ENCODE data around the gene PLEKHA8.

Gene PLEKHA8

DNA sequence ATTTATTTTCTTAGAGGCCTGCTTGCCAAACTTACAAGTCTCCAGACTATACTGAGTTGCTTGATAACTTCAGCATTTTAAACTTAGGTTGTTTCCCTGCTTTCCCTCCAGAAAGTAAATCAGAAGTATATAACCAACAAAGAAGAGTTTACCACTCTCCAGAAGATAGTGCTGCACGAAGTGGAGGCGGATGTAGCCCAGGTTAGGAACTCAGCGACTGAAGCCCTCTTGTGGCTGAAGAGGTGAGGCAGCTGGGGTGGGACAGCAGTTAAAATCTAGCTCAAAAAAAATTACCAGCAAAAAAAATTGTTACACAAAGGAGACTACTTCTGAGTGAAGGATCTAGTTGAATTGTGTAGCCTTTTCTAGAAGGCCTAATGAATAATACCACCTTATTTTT is 33.6 kb downstream of the PLEKHA8 start:
- peak in 1 of 2 donors; percentile 3 for DNase-seq (ENCODE audit: extremely low read depth in 1 of 2, low read depth in 1 of 2)

DNA sequence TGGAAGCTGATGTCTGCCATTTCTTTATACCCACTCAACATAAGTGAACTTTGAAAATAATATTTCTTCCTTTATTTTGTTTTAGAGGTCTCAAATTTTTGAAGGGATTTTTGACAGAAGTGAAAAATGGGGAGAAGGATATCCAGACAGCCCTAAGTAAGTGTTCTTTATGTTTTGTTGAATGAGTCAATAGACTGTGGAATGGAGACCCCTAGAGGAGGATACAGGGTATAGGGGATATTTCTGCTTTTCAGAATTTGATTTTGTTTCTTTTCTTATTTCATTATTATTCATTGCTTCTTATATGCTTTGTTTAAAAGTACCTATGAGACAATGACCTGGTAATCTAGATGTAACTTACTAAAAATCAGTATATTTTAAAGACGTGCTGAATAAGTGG is 34.4 kb downstream of the PLEKHA8 start:
- DNase-seq (ENCODE audit: extremely low read depth in 1 of 2, low read depth in 1 of 2): no peak

DNA sequence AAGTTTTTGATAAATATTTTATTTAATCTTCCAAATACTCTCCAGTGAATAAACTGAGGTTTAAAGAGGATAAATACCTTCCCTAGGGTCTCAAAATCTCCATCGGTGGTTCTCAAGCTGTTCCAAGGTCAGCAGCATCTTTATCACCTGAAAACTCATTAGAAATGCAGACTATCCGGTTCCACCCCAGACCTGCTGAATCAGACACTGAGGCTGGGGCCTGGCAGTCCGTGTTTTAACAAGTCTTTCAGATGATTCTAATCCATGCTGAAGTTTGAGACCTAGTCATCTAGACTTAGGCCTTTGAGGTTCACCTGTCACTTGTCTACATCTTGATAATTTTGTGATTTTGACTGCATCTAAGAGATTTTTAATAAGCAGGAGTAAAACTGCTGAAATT is 37.5 kb downstream of the PLEKHA8 start:
- no peak for DNase-seq (ENCODE audit: extremely low read depth in 1 of 2, low read depth in 1 of 2)

- no peak for DNase-seq (ENCODE audit: extremely low read depth in 1 of 2, low read depth in 1 of 2)
Observed at GRCh38 chr7:30066687-30067086, 38.5 kb downstream of the PLEKHA8 start.

- DNase-seq (ENCODE audit: extremely low read depth in 1 of 2, low read depth in 1 of 2): no peak
Observed at GRCh38 chr7:30068117-30068516, 39.9 kb downstream of the PLEKHA8 start.

DNA sequence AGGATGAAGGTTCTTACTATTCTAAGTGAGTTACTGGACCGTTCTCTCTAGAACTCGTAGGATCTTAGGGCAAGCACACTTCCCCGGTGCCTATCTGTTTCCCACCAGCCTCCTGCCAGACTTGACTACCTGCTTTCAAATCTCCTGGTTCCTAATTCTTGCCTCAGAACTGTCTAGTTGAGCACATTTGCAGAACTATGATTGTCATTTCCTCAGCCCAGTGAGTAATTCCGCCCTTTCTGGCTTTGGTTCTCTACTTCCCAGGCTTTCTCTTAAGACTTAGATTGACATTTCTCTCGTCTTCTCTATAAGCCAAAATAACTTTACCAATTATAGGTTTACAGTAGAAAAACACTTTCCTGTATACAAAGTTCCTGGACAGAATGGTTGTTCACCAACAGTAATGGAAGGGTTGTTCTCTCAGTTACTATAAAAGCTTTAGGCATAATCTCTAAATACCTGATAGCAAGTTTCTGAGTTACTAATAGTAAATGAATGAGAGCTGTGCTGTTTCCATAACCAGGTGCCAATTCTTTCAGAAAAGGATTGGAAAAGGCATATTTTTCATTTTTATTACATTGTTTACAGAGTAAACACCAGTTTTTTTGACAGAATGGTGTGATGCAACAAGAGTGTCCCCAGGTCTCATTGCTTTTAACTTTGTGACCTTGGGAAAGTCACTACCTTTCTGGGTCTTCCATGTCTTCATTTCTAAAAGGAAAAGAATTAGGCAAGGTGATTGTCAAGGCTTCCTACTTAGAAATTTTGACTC is 41.1 kb downstream of the PLEKHA8 start:
- no peak for DNase-seq (ENCODE audit: extremely low read depth in 1 of 2, low read depth in 1 of 2)

DNA sequence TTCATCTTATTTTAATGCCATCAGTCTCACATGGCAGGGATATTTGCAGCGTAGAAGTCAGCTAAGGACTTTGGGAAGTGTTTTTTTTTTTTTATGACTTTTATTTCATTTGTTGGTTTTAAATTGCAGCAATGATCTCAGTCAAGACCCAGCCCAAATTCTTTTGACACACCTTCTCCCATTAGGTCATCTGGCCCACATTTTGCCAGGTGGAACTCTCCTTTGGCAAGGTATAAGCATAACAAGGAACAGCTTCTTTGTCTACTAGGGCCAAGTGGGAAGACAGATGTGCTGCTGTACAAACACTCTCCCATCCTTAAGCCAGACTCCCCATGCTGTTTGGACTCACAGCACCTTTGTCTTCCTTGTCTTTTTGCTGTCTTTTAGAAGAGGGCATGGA is 41.8 kb downstream of the PLEKHA8 start:
- no peak for DNase-seq (ENCODE audit: extremely low read depth in 1 of 2, low read depth in 1 of 2)

- DNase-seq (ENCODE audit: extremely low read depth in 1 of 2, low read depth in 1 of 2): no peak
Observed at GRCh38 chr7:30072735-30073134, 44.5 kb downstream of the PLEKHA8 start.

GRCh38 chr7:30074422-30075030 is 46.3 kb downstream of the PLEKHA8 start:
- DNase-seq (ENCODE audit: extremely low read depth in 1 of 2, low read depth in 1 of 2): no peak

- DNase-seq (ENCODE audit: extremely low read depth in 1 of 2, low read depth in 1 of 2): no peak
Observed at GRCh38 chr7:30076411-30076810, 48.2 kb downstream of the PLEKHA8 start.

GRCh38 chr7:30078280-30078679 is 50.1 kb downstream of the PLEKHA8 start:
- no peak for DNase-seq (ENCODE audit: extremely low read depth in 1 of 2, low read depth in 1 of 2)

- no peak for DNase-seq (ENCODE audit: extremely low read depth in 1 of 2, low read depth in 1 of 2)
Observed at GRCh38 chr7:30079880-30080279, 51.7 kb downstream of the PLEKHA8 start.

GRCh38 chr7:30080818-30081217 is 52.6 kb downstream of the PLEKHA8 start:
- DNase-seq (ENCODE audit: extremely low read depth in 1 of 2, low read depth in 1 of 2): no peak

DNA sequence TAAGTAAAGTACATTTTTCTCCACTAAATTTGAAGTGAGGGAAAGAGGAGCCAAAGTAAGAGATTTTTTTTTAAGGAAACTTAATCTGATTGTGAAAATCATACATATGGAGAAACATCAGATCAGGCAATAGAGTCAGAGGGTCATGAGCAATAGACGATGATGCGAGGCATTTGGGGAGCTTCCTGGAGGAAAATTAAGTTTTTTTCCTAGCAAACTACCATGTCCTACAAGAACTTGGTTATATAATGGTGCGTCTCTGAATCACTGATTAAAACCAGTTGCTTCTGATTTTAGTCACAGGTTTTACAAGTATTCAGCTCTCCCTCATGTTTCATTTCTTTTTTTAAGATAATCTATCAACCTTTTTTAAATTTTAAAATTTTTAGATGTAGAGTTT is 54.5 kb downstream of the PLEKHA8 start:
- no peak for DNase-seq (ENCODE audit: extremely low read depth in 1 of 2, low read depth in 1 of 2)

DNA sequence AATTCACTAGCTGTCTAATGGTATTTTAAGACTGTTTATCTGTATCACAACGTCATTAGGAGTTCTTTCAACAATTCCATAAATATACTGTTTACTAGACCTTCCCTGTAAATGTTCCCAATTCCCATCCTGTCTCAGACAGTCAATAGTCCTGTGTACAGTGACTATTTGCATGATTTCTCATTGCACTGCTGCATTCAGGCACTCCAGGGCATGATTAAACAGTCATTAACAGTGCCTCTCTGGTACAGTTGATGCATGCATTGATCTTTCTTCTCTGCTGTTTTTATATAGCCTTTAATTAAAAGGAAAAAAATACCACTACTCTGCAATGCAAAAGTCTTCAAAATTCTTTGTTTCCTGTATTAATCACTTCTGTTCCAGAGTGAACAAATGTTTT is 55.1 kb downstream of the PLEKHA8 start:
- DNase-seq (ENCODE audit: extremely low read depth in 1 of 2, low read depth in 1 of 2): no peak

DNA sequence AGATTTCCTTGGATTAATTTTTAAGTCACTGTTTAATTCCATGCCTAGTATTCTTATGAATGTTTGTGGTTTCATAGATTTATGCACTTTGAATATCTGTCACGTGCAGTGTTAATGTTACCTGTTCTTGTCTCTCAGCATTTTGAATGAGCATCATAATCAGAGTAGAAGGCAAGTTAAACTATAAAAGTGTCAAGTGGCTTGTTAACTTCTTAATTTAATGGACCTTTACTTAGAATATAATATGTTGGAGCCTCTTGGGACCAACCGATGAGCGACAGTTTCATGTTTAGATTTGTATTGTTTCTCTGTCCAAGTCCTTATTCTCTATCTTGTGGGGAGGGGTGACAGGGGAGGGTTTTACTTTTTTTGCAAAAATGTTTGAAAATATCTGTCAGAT is 56.0 kb downstream of the PLEKHA8 start:
- DNase-seq (ENCODE audit: extremely low read depth in 1 of 2, low read depth in 1 of 2): no peak

DNA sequence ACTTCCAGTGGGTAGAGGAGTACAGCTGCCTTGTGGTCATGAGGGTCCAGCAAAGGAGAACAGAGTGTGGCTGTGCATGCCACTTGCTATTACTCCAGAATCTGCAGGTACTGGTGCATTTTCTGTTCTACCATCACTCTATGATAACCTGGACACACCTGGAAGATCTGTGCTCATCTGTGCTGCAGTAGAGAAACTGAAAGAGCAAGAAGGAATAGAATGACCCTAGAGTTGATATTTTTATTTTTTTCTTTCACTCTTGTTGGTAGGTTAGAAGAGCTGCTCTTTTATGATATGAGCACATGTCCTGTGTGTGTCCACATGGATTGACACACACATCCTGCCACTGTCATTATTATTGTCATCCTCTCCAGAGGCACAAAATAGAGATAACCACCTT is 58.3 kb downstream of the PLEKHA8 start:
- DNase-seq (ENCODE audit: extremely low read depth in 1 of 2, low read depth in 1 of 2): no peak

- no peak for DNase-seq (ENCODE audit: extremely low read depth in 1 of 2, low read depth in 1 of 2)
Observed at GRCh38 chr7:30087371-30087770, 59.2 kb downstream of the PLEKHA8 start.

DNA sequence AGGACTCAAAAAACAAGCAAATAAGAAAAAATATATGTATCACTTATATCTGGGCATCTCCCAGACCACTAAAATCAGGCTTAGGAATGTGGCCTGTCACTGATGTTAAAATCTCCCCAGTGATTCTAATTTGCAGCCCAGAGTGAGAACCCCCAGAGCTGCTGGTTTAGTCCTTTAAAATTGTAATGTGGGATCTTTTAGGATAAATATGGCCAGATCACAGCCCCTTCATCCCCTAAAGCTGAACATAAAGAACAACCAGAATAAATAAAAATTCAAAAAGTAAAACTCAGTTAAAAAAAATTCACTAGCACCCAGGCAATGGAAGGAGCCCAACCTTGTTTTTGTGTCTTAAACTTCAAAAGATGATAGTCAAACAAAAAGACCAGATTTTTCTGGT is 60.1 kb downstream of the PLEKHA8 start:
- DNase-seq (ENCODE audit: extremely low read depth in 1 of 2, low read depth in 1 of 2): no peak

DNA sequence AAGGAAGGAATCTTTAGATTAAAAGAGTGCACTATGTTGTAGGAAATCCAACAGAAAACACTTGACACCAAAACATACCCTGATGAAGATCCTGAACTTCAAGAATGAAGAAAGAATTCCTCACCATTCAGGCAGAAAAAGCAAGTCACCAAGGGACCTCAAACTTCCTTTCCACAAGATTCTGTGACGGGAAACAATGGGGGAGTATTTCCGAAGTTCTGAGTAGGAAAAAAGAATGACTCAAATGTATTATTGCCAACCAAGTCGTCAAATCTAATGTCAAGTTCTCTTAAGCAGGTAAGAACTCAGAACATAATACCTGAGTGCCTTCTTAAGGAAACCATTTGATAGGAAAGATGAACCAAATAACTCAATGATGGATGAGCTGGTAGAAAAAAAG is 61.9 kb downstream of the PLEKHA8 start:
- no peak for DNase-seq (ENCODE audit: extremely low read depth in 1 of 2, low read depth in 1 of 2)

GRCh38 chr7:30091491-30091912 is 63.3 kb downstream of the PLEKHA8 start:
- DNase-seq (ENCODE audit: extremely low read depth in 1 of 2, low read depth in 1 of 2): no peak

GRCh38 chr7:30091987-30092386 is 63.8 kb downstream of the PLEKHA8 start:
- no peak for DNase-seq (ENCODE audit: extremely low read depth in 1 of 2, low read depth in 1 of 2)
